ENCODE results near the gene CACNA2D3.

Gene CACNA2D3

GRCh38 chr3:54127499-54128056 is 5.2 kb downstream of the CACNA2D3 start:
- no peak for DNase-seq

- no peak for DNase-seq
These were observed 8.8 kb downstream of the CACNA2D3 start for GRCh38 chr3:54131026-54131605.

- DNase-seq = no peak
These were observed 9.5 kb downstream of the CACNA2D3 start for GRCh38 chr3:54131890-54132289.

- no peak for DNase-seq
These were observed 10.3 kb downstream of the CACNA2D3 start for GRCh38 chr3:54132685-54133084.

GRCh38 chr3:54133196-54133595 is 10.8 kb downstream of the CACNA2D3 start:
- no peak for DNase-seq

GRCh38 chr3:54134155-54134554 is 11.8 kb downstream of the CACNA2D3 start:
- DNase-seq = no peak

GRCh38 chr3:54134713-54135112 is 12.4 kb downstream of the CACNA2D3 start:
- DNase-seq = no peak

GRCh38 chr3:54137311-54137710 is 15.0 kb downstream of the CACNA2D3 start:
- DNase-seq = no peak

GRCh38 chr3:54138937-54139547 is 16.7 kb downstream of the CACNA2D3 start:
- DNase-seq = no peak

- no peak for DNase-seq
These were observed 17.3 kb downstream of the CACNA2D3 start for GRCh38 chr3:54139630-54140029.

- DNase-seq = no peak
These were observed 21.9 kb downstream of the CACNA2D3 start for GRCh38 chr3:54144284-54144683.

- no peak for DNase-seq
These were observed 24.3 kb downstream of the CACNA2D3 start for GRCh38 chr3:54146506-54147239.

- DNase-seq = no peak
These were observed 28.6 kb downstream of the CACNA2D3 start for GRCh38 chr3:54150864-54151467.

- no peak for DNase-seq
These were observed 31.1 kb downstream of the CACNA2D3 start for GRCh38 chr3:54153477-54153876.

GRCh38 chr3:54157860-54158259 is 35.5 kb downstream of the CACNA2D3 start:
- no peak for DNase-seq

GRCh38 chr3:54159917-54160316 is 37.6 kb downstream of the CACNA2D3 start:
- DNase-seq = no peak

GRCh38 chr3:54163441-54163840 is 41.1 kb downstream of the CACNA2D3 start:
- DNase-seq = no peak

- no peak for DNase-seq
These were observed 42.0 kb downstream of the CACNA2D3 start for GRCh38 chr3:54164192-54164975.

- no peak for DNase-seq
These were observed 43.5 kb downstream of the CACNA2D3 start for GRCh38 chr3:54165865-54166264.

GRCh38 chr3:54167999-54168398 is 45.6 kb downstream of the CACNA2D3 start:
- DNase-seq = no peak

GRCh38 chr3:54168451-54168850 is 46.1 kb downstream of the CACNA2D3 start:
- no peak for DNase-seq

- no peak for DNase-seq
These were observed 47.2 kb downstream of the CACNA2D3 start for GRCh38 chr3:54169524-54169923.

- no peak for DNase-seq
These were observed 49.2 kb downstream of the CACNA2D3 start for GRCh38 chr3:54171509-54171908.

All from MV-4-11 (cell line).